ENCODE data around the gene RPL22.

DNA sequence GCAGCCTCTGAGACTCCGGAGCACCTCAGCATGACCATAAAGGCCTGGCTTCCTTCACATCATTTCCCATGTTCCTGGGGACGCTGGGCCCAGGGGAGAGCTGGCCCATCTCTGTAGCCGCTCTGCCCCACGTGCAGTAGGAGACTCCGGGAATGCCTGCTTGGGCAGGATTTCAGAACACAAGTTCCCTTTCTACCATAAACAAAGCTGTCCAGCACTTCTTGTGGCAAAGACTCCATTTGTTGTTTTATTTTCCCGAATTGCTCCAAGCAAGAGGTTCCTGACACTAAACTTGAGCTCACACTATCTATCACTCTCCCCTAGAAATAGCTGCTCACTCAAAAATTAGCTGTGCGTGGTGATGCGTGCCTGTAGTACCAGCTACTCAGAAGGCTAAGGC is 41.2 kb downstream of the RPL22 start:
- TF ChIP-seq, protein P1, sequence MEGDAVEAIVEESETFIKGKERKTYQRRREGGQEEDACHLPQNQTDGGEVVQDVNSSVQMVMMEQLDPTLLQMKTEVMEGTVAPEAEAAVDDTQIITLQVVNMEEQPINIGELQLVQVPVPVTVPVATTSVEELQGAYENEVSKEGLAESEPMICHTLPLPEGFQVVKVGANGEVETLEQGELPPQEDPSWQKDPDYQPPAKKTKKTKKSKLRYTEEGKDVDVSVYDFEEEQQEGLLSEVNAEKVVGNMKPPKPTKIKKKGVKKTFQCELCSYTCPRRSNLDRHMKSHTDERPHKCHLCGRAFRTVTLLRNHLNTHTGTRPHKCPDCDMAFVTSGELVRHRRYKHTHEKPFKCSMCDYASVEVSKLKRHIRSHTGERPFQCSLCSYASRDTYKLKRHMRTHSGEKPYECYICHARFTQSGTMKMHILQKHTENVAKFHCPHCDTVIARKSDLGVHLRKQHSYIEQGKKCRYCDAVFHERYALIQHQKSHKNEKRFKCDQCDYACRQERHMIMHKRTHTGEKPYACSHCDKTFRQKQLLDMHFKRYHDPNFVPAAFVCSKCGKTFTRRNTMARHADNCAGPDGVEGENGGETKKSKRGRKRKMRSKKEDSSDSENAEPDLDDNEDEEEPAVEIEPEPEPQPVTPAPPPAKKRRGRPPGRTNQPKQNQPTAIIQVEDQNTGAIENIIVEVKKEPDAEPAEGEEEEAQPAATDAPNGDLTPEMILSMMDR (optimal IDR thresholded peaks at IDR 0.05 in 1 of 3, IDR thresholded peaks at IDR 0.05 in 1 of 3, conservative IDR thresholded peaks at IDR 0.05 in 1 of 3; ENCODE audit: extremely low read depth in 1 of 3, insufficient read depth in 2 of 3, low read length in 3 of 3) = no peak
- no peak for TF ChIP-seq EZH2 (IDR thresholded peaks at IDR 0.05; ENCODE audit: low read length)

All from keratinocyte (primary cell).